HG02884 (cell line): ENCODE data around the gene CPNE9.

Experiments
- ATAC-seq: cut with Tn5 transposase; IDR thresholded peaks from one replicate; pipeline ENCODE4 v1.9.1; 2021; ENCODE audit warnings: mild to moderate bottlenecking, moderate library complexity; ENCODE audit not compliant: unreplicated experiment

The CPNE9 gene

DNA sequence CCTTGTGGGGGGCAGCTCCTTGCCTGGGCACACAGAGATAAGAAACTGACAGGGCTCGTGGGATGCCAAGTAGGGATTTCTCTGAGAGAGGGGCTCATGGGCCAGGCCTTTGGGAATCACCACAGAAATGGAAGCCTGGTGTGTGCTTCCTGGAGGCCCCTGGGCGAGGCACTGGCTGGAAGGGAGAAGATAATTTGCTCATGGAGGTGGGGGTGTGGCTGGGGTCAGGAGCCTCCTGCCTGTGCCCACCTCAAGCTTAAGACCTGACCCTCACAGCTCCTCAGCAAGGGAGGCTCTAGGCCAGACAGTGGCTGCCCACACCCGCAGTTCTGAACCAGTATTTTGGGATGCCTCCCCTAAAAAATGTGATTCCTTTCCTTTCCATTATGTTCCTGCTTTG, 16.9 kb upstream of the CPNE9 start:
- ATAC-seq, result no peak

DNA sequence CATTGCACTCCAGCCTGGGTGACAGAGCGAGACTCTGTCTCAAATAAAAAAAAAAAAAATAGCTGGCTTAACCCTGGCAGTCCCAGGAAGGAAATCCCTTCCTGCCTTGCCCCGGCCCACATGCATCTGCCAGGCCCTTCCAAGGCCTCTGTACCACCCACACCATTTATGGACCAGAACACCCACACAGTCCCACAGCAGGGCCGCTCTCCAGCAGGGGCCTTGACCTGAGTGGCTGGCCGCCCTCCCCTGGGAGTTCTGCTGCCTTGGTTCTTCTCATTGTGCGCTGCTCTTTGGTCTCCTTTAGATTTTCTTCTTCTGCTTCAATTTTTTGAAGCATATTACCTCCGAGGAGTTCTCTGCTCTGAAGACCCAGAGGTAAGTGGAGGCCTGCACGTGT, 16.1 kb upstream of the CPNE9 start:
- ATAC-seq, result no peak

DNA sequence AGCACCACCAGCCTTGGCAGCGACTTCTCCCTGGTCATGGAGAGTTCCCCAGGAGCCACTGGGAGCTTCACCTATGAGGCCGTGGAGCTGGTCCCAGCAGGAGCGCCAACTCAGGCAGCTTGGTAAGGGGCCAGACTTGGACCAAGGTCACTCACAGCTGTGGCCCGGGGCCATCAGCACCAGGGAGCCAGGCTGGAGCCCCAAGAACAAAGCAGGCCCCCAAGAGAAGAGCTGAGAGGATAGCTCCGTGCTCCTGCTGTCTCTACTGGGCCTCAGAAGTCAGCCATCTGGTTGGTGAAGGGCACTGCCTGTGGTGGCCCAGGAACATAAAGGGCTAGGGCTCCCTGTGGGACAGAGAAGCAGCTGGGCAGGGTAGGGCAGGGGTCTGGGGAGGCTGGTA, 14.7 kb upstream of the CPNE9 start:
- ATAC-seq, result no peak

DNA sequence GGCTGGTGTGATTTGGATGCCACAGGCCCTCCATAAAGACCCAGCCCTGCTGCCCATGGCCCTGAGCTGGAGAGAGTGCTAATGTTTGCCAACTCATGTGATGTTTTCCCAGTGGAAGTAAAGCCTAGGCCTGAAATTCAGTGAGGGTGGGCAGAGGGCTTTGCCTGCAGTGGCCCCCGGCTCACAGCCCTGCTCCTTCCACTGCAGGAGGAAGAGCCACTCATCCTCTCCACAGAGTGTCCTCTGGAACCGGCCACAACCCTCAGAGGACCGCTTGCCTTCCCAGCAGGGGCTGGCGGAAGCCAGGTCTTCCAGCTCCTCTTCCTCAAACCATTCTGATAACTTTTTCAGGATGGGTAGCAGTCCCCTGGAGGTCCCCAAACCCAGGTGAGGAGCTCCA, 13.9 kb upstream of the CPNE9 start:
- ATAC-seq, result no peak

DNA sequence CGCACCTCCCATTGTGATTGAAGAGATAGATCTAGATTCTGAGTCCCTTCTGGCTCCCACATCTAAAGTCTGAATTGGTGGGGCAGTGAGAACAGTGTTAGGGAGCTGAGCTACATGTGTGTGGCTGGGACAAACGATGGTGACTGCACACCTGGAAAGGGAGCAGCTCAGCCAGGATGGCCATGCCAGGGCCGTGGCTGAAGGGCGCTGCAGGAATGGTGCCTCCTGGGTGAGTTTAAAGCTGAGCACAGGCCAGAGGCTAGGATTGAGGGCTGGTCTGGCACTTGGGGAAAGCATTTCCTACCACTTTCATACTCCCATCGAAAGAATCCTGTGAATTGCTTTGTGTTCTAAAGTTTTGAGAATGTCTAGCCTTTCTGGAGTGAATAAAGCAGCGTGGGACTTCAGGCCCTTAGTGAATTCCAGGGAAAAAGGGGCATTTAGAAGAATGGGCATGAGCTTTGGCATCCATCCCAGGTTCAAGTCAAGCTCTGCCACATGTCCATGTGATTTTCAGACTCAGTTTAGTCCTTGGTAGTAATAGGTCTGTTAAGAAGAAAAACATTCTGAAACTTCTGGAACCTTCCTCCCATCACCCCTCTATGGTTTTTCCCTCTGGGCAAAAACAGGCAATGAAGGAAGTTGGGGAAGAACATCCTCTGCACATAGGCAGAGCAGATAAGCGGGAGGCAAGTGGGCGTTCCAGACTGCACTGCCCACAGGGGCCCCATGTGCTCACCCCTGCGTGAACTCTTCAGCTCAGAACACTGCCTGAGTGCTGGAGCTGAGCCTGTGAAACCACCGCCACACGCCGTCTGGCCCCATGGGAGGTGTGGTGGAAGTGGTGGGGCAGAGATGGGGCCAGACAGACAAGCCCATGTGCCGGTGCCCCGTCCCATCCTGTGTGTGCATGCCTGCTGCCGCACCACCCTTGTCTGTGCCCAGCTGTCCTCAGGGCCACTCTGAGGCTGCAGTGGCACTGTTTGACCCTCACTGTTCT, 12.9 kb upstream of the CPNE9 start:
- ATAC-seq, result peak; percentile 86

DNA sequence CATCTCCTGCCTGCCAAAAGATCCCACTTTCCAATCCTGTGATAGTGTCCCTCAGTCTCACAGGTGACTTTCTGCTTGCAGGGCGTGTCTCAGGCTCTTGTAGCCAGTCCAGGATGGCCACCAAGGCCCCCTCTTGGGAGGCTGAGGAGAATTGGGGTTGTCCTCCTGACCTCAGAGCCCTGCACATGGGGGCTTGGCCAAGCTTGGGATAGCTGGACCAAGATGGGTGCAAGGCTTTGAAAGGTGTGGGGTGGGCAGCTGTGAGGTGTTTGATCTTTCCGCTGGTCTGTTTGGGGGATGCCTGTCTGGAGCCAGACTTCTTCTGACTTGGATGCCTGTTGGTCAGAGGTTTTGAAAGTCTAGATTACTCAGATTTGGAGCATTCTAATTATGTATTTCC, 12.0 kb upstream of the CPNE9 start:
- no peak for ATAC-seq

DNA sequence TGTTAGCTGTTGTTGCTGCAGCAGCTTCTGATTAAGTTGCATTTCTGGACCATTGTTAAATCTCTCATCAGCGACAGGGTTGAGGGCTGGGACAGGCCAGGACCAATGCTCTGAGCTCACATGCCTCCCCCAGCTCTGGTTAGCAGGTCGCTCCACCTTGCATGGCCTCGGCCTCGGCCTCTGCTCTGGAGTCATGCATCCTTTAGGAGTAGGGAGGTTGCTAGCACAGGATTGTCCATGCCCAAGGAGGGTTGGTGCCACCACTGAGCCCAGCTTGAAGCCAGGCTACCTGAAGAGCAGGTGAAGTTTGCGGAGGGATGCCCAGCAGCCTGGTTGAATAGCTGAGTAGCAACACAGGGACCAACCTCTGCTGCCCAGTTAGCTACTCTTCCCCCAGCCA, 11.2 kb upstream of the CPNE9 start:
- ATAC-seq, result no peak

DNA sequence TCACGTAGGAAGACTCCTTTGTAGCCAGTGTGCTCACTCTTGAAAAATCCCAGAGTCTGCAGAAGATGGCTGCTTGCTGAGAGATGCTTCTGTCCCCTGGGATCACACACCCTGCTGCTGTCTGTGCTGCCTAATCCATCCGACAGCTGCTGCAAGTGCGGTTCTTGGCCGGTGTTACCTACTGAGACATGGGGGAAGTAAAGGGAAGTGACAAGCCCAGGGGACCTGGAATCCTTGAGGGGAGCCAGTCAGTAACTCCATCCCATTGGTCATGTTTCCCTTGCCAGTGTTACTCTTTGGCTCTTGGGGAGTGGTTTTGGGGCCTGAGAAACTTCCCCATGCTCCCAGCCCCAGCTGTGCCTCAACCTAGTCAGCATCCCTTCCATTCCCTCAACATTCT, 8.3 kb upstream of the CPNE9 start:
- no peak for ATAC-seq

DNA sequence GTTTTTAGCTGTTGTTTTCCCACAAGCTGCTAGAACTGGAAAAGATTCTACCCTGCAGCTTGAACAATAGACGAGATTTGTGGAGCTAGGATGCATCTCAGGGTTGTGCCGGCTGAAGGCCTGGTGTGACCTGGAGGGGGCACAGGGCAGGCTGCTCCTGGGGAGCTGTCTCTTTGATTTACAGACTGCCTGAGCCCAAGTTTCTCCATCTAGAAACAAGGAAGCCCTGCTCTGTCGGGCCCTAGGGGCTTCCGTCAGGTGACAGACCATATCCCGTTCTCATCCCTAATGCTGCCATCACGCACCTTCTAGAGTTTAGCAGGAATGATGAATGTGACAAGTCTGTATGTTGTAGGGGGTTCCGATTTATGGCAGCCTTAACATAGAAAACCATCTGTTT, 7.9 kb upstream of the CPNE9 start:
- ATAC-seq, result no peak

DNA sequence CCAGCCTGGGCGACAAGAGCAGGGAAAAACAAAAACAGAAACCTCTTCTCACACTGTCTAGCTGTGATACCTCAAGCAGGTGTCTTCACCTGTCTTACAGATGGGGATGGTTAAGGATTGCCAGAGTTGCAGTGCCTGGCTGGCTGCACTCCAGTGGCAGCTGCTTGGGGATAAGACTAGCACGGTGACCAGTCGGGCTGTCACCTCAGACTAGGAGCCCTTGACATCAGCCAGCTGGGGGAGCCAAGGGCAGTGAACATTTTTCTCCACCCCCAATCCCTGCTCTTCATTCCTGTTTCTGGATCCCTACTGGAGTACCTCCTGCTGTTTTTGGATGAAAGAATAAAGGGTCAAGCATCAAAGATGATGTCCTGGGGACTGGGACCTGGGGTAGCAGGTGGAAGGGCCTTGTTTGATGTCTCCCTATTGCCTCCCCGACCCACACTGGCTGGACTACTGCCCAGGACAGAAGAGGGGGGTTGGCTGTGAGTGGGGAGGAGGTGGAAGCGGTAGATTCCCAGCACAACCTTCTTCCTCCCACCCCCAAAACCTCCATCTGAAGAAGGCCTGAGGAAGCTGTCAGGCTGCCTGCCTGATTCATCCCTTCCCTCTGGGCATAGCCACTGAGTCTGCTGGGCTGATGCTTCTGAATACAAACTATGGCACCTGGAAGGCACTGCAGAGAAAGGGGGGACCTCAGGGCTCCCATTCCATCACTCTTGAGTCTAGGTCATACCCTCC, 7.0 kb upstream of the CPNE9 start:
- ATAC-seq, result no peak

DNA sequence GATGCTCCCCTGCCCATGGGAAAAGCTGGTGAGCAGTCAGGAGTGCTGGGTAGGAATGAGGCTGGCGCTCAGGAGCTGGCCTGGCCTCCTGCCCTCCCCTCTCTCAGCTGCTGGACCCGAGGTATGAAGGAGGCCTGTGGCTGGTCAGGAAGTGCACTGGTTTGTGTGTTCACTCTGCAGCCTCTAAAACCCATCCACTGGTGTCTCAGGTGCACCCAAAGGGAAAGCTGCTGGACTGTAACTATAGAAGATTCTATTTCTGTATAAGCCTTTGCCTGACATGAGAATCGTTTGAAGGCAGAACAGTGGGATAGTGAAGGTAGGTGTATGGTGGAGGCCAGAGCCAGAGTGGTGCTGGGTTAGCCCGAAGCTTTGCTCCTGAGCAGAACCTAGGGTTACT, 5.7 kb upstream of the CPNE9 start:
- no peak for ATAC-seq

DNA sequence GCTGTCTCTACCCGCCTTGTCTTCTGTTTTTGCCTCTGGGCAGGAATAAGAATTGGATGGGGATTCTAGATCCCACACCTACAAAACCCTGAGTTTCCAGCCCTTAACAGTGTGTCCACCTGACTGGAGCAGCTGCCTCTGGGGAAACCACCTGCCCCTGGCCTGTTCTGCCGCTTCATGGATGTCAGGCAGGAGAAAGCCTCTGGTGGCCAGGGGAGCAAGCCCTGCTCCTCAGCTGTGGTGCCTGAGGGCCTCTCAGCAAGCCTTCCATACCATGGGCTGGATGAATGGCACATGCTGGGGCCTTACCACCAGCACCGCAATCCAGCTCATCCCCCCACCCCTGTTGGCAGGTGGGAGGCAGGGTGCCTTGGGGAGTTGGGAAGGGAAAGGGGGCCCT, 5.3 kb upstream of the CPNE9 start:
- no peak for ATAC-seq

DNA sequence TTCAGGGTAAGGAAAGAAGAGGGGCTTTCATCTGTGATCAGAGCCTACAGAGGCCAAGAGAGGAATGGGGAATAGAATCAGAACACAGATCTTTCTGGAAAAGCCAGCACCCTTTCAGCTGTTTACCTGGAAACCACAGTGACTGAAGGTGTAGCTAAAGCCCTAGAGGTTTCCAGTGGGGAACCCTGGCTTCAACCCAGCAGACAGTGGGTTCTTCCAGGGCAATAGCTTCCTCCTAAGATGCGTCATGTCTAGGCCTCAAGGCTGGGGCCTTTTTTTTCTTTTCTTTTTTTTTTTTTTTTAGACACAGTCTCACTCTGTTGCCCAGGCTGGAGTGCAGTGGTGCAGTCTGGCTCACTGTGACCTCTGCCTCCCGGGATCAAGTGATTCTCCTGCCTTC, 3.1 kb upstream of the CPNE9 start:
- no peak for ATAC-seq

DNA sequence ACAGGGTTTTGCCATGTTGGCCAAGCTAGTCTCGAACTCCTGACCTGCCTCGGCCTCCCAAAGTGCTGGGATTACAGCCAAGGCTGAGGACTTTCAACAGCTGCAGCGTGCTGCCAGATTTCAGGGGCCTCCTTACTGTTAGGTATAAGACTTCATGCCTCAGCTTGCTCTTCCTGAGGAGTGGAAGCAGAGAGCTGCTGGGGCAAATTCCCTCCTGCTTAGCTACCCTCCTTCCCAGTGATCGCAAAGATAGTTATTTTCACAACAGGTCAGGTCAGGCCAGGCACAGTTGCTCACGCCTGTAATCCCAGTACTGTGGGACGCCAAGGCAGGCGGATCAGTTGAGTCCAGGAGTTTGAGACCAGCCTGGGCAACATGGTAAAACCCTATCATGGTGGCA, 2.6 kb upstream of the CPNE9 start:
- ATAC-seq, result no peak

DNA sequence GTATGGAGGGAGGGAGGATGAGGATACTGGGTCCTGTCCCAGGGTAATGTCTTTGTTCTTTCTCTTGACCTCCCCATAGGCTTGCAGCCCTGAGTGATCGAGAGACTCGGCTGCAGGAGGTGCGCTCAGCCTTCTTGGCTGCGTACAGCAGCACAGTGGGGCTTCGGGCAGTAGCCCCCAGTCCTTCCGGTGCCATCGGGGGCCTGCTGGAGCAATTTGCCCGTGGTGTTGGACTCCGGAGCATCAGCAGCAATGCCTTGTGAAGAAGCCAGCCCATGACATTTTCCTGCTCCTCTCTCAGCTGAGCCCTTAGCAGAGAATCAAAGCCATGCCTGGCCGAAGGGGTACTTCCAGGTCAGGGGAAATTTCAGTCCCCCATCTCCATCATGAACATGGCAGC, 1.9 kb upstream of the CPNE9 start:
- no peak for ATAC-seq

DNA sequence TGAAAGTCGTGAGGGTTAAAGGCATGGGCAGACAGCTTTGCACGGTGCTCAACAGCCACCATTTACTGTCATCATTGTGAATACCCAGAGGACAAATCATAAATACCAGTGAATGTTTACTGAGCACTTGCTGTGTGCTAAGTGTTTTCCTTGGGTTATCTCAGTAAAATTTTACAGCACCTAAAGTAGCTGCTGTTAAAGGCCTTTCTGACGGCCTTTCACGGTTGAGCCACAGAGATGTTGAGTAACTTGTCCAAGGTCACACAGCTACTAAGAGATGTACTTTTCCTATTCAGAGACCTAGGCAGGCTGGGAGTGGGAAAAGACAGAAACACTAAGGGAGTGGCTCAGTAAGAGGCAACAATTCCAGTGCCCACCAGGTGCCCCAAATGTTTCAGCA, 393 bp upstream of the CPNE9 start:
- no peak for ATAC-seq

DNA sequence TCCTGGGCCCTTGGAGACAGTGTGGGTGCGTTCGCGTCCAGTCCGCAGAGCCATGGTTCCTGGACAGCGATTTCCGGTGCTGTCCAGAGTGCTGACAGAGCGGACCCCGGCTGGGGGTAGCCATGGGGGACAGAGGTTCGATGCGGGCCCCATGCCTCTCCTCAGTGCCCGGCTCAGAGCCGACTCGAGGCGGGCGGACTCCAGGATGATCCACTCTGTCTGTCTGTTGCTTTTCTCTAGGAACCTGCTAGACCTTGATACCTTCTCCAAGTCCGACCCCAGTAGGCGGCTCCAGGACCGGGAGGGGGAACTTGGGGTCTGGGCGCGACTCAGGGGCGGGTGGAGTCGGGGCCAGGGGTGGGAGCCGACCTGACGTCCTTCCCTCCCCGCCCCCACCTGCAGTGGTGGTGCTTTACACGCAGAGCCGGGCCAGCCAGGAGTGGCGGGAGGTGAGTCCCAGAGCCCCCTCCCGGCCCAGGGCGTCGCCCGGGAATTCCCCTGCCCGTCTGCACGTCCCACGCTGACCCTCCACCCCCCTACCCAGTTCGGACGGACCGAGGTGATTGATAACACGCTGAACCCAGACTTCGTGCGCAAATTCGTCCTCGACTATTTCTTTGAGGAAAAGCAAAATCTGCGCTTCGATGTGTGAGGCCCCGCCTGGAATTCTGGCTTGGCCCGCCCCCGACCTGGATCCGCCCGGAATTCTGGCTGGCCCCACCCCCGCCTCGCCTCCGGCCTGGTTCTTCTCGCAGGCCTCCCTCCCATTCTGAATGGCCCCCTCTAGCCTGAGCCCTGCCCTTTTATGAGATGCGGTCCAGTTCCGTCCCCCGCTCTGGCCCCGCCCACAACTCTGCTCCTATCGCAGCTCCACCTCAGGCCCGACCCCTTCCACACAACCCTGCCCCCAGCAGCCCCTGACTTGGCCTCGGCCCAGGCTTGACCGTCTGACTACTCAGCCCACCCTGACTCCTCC, 1.0 kb downstream of the CPNE9 start:
- no peak for ATAC-seq

DNA sequence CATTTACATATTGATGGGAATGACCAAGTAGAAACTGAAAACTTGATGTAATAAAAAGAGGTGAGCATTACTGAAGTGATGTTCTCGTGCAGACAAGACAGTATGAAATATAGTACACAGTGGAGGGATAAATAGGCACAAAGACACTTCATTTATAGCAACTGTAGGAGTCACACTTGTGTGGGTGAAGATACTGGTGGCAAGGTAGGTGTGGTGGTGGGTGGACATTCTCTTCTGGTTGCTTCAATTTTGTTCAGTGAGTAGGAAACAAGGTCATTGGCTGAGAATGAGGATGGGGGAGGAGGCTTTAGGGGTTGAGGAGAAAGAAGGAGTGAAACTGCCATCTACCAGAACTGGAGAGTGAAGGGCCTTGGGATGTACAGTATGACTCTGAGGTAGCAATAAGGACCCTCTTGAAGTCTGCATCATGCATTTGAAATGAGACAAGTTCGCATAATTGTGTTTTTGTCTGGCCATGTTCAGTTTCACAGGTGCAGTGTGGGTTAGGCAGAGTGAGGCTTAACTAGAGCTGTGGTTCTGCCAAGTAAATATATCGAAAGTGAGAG, 6.6 kb downstream of the CPNE9 start:
- ATAC-seq, result no peak

DNA sequence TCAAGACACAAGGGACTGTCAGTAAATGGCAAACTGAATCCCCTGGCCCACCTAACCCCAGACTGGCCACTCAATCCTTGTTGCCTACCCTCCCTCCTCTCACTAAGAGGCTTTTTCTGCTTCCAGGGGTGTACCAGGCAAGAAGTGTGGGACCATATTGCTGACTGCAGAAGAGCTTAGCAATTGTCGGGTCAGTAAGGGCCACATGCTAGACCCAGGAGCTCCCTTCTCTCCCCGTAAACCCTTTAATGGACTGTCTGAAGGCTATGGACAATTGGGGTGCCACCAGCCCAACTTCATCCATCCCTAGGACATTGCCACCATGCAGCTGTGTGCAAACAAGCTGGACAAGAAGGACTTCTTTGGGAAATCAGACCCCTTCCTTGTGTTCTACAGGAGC, 8.8 kb downstream of the CPNE9 start:
- no peak for ATAC-seq

DNA sequence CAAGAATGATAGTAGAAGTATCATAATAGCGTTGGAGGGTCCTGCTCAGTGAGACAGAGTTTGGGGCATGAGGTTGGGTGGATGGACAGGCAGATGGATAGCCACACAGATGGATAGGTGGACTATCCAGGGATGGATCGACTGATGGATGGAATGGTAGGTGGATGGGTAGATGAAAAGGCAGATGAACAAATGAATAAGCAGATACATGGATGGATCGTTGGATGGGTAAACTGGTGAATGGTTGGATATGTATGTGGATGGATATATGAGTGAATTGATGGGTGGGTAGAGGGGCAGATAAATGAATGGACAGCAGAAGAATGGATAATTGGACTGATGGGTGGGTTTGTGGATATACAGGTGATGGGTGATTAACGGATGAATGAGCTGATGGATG, 9.5 kb downstream of the CPNE9 start:
- no peak for ATAC-seq

DNA sequence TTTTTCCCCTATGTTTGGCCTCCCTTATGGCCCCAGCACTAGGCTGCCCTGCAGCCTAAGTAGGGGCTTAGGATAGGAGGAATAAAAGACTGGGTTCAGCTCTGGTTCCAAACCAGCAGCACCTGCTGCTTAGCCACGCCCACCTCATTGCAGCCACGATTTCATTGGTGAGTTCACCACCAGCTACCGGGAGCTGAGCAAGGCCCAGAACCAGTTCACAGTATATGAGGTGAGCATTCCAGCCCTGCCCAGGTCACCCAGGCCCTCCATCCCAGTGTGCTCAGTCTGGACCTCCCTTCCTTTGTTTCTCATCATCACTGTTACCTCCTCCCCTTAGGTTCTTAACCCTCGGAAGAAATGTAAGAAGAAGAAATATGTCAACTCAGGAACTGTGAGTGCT, 11.5 kb downstream of the CPNE9 start:
- no peak for ATAC-seq
